Hepatocyte (in vitro differentiated cells): ENCODE measurements around the gene TFDP2. TPM values are rescaled to one million over a fixed set of nuclear protein-coding genes. Genes with fewer than 3 reads are reported as not detected.

Experiments
- DNase-seq: peaks from one replicate; pipeline ENCODE4 v3.0.0-alpha.2; 2016; ENCODE audit warnings: low spot score
- H2AFZ ChIP-seq: fragments of 200-600 bp; sonication (generic); 2 replicates; pipeline ENCODE4 v1.6.0; 2016; ENCODE audit warnings: antibody characterized with exemption, mild to moderate bottlenecking
- H3K27ac ChIP-seq: fragments of 200-600 bp; sonication (generic); 2 replicates; pipeline ENCODE4 v1.5.1; 2016; ENCODE audit warnings: mild to moderate bottlenecking
- H3K27me3 ChIP-seq: fragments of 200-600 bp; sonication (generic); 2 replicates; pipeline ENCODE4 v1.6.1; 2016
- H3K36me3 ChIP-seq: fragments of 200-600 bp; sonication (generic); replicated peaks from 2 replicates; pipeline ENCODE4 v1.5.1; 2016; ENCODE audit warnings: low read depth; ENCODE audit not compliant: insufficient read depth
- H3K4me1 ChIP-seq: fragments of 200-600 bp; sonication (generic); 2 replicates; pipeline ENCODE4 v1.5.1; 2016; ENCODE audit warnings: mild to moderate bottlenecking, moderate library complexity; ENCODE audit not compliant: insufficient read depth
- H3K4me2 ChIP-seq: fragments of 200-600 bp; sonication (generic); 2 replicates; pipeline ENCODE4 v1.6.0; 2016
- H3K4me3 ChIP-seq: fragments of 200-600 bp; sonication (generic); 2 replicates; pipeline ENCODE4 v1.5.1; 2016; ENCODE audit warnings: mild to moderate bottlenecking
- H3K79me2 ChIP-seq: fragments of 200-600 bp; sonication (generic); 2 replicates; pipeline ENCODE4 v1.6.0; 2017; ENCODE audit warnings: mild to moderate bottlenecking
- H3K9me2 ChIP-seq: fragments of 200-600 bp; sonication (generic); replicated peaks from 2 replicates; pipeline ENCODE4 v1.6.0; 2017; ENCODE audit warnings: mild to moderate bottlenecking; ENCODE audit not compliant: insufficient read depth
- H3K9me3 ChIP-seq: fragments of 200-600 bp; sonication (generic); 2 replicates; pipeline ENCODE4 v1.5.1; 2016; ENCODE audit warnings: low read depth, mild to moderate bottlenecking
- H4K20me1 ChIP-seq: fragments of 200-600 bp; sonication (generic); 2 replicates; pipeline ENCODE4 v1.6.0; 2016; ENCODE audit warnings: mild to moderate bottlenecking; ENCODE audit not compliant: insufficient read depth, poor library complexity, severe bottlenecking
- CTCF ChIP-seq: fragments of 200-600 bp; sonication (generic); IDR thresholded peaks from 2 replicates; pipeline ENCODE4 v1.5.1; 2016; ENCODE audit warnings: antibody characterized with exemption, mild to moderate bottlenecking; ENCODE audit not compliant: poor library complexity
- EZH2 ChIP-seq: fragments of 200-600 bp; sonication (generic); IDR thresholded peaks from 2 replicates; pipeline ENCODE4 v1.6.1; 2016; ENCODE audit warnings: antibody characterized with exemption, mild to moderate bottlenecking, borderline replicate concordance
- EZH2phosphoT487 ChIP-seq: fragments of 200-600 bp; sonication (generic); IDR thresholded peaks from one replicate; pipeline ENCODE4 v1.6.1; 2018; ENCODE audit warnings: antibody characterized with exemption, mild to moderate bottlenecking, low read depth, moderate library complexity; ENCODE audit not compliant: unreplicated experiment, severe bottlenecking
- WGBS: methylation state at CpG from one replicate; pipeline ENCODE4 v1.1.6; 2016; ENCODE audit warnings: low lambda C conversion rate; ENCODE audit errors: missing lambda C conversion rate; 5-methylcytosine and 5-hydroxymethylcytosine counted together
- polyA plus RNA-seq: library from polyadenylated mRNA; unstranded; fragments of >200 nt; fragmentation: Nextera tagmentation; extraction: Ambion mirVana; gene quantifications from 2 replicates; pipeline ENCODE4 v1.2.1, GENCODE V29; 2016
- total RNA-seq: library from RNA; depleted of rRNA; stranded (reverse); fragments of >200 nt; gene quantifications from 2 replicates; pipeline ENCODE4 v1.2.3, GENCODE V29; 2014

The TFDP2 gene
- total and polyA plus RNA-seq, 2 experiments from 2014 or later: 57.6 to 61.6 TPM

GRCh38 chr3:142127941-142128658 is 21.2 kb downstream of the TFDP2 start:
- no peaks in the 10 kb centered on the region for H3K36me3 ChIP-seq
- no peak overlapping the region for H2AFZ ChIP-seq
- TF ChIP-seq EZH2phosphoT487 (no peak), CTCF (no peak), EZH2 (no peak)
- H3K79me2 ChIP-seq: peaks cover 34% of the 10 kb centered on the region
- H3K4me1 ChIP-seq: no peaks in the 10 kb centered on the region
- H3K27ac ChIP-seq: no peak overlapping the region
- WGBS: 84% methylated on average over 8 of the region's 8 CpGs
- H3K4me2 ChIP-seq: no peak overlapping the region
- no peak overlapping the region for H3K4me3 ChIP-seq
- no peaks in the 10 kb centered on the region for H3K9me3 ChIP-seq
- no peak for DNase-seq
- H3K27me3 ChIP-seq: no peaks in the 10 kb centered on the region
- H4K20me1 ChIP-seq: no peaks in the 10 kb centered on the region
- H3K9me2 ChIP-seq: no peaks in the 10 kb centered on the region

GRCh38 chr3:142124243-142124642 is 25.1 kb downstream of the TFDP2 start:
- H3K27me3 ChIP-seq: no peaks in the 10 kb centered on the region
- H3K9me3 ChIP-seq: no peaks in the 10 kb centered on the region
- H3K79me2 ChIP-seq: peaks cover 41% of the 10 kb centered on the region
- TF ChIP-seq EZH2 (no peak), EZH2phosphoT487 (no peak), CTCF (no peak)
- no peak overlapping the region for H3K27ac ChIP-seq
- no peaks in the 10 kb centered on the region for H3K9me2 ChIP-seq
- no peak overlapping the region for H3K4me2 ChIP-seq
- H3K4me3 ChIP-seq: no peak overlapping the region
- no peak overlapping the region for H2AFZ ChIP-seq
- no peaks in the 10 kb centered on the region for H3K36me3 ChIP-seq
- no peaks in the 10 kb centered on the region for H3K4me1 ChIP-seq
- H4K20me1 ChIP-seq: no peaks in the 10 kb centered on the region
- no peak for DNase-seq
- 97% methylated on average over 2 of the region's 2 CpGs for WGBS

GRCh38 chr3:142120707-142121106 is 28.6 kb downstream of the TFDP2 start:
- Histone ChIP-seq H3K79me2 (peaks cover 67% of the 10 kb centered on the region), H3K27me3 (no peaks in the 10 kb centered on the region), H3K9me2 (no peaks in the 10 kb centered on the region), H2AFZ (no peak overlapping the region), H4K20me1 (no peaks in the 10 kb centered on the region), H3K9me3 (no peaks in the 10 kb centered on the region), H3K36me3 (no peaks in the 10 kb centered on the region), H3K4me2 (no peak overlapping the region), H3K4me1 (peaks cover 5% of the 10 kb centered on the region), H3K4me3 (no peak overlapping the region), H3K27ac (no peak overlapping the region)
- no peak for DNase-seq
- TF ChIP-seq CTCF: no peak
- TF ChIP-seq EZH2: no peak
- no peak for TF ChIP-seq EZH2phosphoT487
- WGBS: 57% methylated on average over 3 of the region's 3 CpGs
